ENCODE results near the gene RAB1A. TPM values are rescaled to one million over a fixed set of nuclear protein-coding genes. Genes with fewer than 3 reads are reported as not detected.

Gene RAB1A
- total RNA-seq, 1 experiment from 2014 or later = 119 TPM

DNA sequence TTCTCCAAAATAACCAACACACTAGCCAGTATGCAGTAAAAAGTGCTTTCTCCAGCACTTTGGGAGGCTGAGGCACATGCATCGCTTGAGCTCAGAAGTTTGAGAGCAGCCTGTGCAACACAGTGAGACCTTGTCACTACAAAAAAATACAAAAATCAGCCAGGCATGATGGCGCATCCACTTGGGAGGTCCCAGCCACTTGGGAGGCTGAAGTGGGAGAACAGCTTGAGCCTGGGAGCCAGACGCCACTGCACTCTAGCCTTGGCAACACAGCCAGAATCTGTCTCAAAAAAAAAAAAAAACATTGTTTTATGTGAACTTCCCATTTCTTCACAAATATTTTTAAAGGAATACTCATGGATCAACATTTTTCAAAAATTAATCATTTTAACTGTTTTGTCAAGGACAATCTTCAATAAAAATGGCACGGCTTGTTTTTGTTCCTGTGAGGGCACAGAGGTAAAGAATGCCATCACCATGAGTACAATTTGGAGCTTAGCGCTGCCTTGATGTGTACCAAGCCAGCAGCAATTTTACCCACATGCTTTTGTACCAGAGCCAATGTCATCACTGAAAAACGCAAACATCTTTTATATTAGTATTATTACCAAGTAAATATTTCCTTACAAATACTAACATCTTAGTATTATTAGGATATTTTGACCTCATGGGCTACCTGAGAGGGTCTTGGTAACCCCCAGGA, 26.7 kb downstream of the RAB1A start:
- H3K9me3 ChIP-seq (ENCODE audit: low read depth, low read length, poor library complexity, severe bottlenecking) = no peaks in the 10 kb centered on the region
- intact Hi-C loops (cut with micrococcal nuclease; ENCODE audit: unreplicated experiment) = no loop called here
- no peak for TF ChIP-seq EZH2 (IDR thresholded peaks at IDR 0.05; ENCODE audit: borderline replicate concordance, low read depth, low read length, poor library complexity, severe bottlenecking)
- TF ChIP-seq, protein P1, sequence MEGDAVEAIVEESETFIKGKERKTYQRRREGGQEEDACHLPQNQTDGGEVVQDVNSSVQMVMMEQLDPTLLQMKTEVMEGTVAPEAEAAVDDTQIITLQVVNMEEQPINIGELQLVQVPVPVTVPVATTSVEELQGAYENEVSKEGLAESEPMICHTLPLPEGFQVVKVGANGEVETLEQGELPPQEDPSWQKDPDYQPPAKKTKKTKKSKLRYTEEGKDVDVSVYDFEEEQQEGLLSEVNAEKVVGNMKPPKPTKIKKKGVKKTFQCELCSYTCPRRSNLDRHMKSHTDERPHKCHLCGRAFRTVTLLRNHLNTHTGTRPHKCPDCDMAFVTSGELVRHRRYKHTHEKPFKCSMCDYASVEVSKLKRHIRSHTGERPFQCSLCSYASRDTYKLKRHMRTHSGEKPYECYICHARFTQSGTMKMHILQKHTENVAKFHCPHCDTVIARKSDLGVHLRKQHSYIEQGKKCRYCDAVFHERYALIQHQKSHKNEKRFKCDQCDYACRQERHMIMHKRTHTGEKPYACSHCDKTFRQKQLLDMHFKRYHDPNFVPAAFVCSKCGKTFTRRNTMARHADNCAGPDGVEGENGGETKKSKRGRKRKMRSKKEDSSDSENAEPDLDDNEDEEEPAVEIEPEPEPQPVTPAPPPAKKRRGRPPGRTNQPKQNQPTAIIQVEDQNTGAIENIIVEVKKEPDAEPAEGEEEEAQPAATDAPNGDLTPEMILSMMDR (conservative IDR thresholded peaks at IDR 0.05; ENCODE audit: low read depth, low read length) = no peak
- no peaks in the 10 kb centered on the region for H3K27me3 ChIP-seq (replicated peaks; ENCODE audit: insufficient read depth, low read depth, low read length, poor library complexity)
- H3K4me3 ChIP-seq (ENCODE audit: low read depth, low read length, poor library complexity, severe bottlenecking) = no peak overlapping the region
- BruUV-seq (replicated peaks) = no TSS peak
- POLR2A ChIA-PET (ENCODE audit: low non-redundant PET) = no interaction called here
- DNase-seq (ENCODE audit: low spot score) = no peak
- no peaks in the 10 kb centered on the region for H3K4me1 ChIP-seq (ENCODE audit: insufficient read depth, low read length, poor library complexity, severe bottlenecking)
- H3K36me3 ChIP-seq (ENCODE audit: insufficient read depth, low read length, poor library complexity, severe bottlenecking) = peaks cover 39% of the 10 kb centered on the region
- CTCF ChIA-PET = no interaction called here
- H3K27ac ChIP-seq (ENCODE audit: low read depth, low read length, poor library complexity, severe bottlenecking) = no peak overlapping the region

GRCh38 chr2:65101071-65101470, 28.8 kb downstream of the RAB1A start:
- BruUV-seq (replicated peaks) = no TSS peak
- intact Hi-C loops (cut with micrococcal nuclease; ENCODE audit: unreplicated experiment) = no loop called here
- DNase-seq (ENCODE audit: low spot score) = no peak
- H3K4me1 ChIP-seq (ENCODE audit: insufficient read depth, low read length, poor library complexity, severe bottlenecking) = no peaks in the 10 kb centered on the region
- no peak overlapping the region for H3K27ac ChIP-seq (ENCODE audit: low read depth, low read length, poor library complexity, severe bottlenecking)
- CTCF ChIA-PET = no interaction called here
- H3K27me3 ChIP-seq (replicated peaks; ENCODE audit: insufficient read depth, low read depth, low read length, poor library complexity) = no peaks in the 10 kb centered on the region
- H3K36me3 ChIP-seq (ENCODE audit: insufficient read depth, low read length, poor library complexity, severe bottlenecking) = peaks cover 56% of the 10 kb centered on the region
- no peak for TF ChIP-seq EZH2 (IDR thresholded peaks at IDR 0.05; ENCODE audit: borderline replicate concordance, low read depth, low read length, poor library complexity, severe bottlenecking)
- TF ChIP-seq, protein P1 (conservative IDR thresholded peaks at IDR 0.05; ENCODE audit: low read depth, low read length) = no peak
- H3K4me3 ChIP-seq (ENCODE audit: low read depth, low read length, poor library complexity, severe bottlenecking) = no peak overlapping the region
- no peaks in the 10 kb centered on the region for H3K9me3 ChIP-seq (ENCODE audit: low read depth, low read length, poor library complexity, severe bottlenecking)
- POLR2A ChIA-PET (ENCODE audit: low non-redundant PET) = no interaction called here

- Histone ChIP-seq H3K27ac (ENCODE audit: low read depth, low read length, poor library complexity, severe bottlenecking) (no peak overlapping the region), H3K9me3 (ENCODE audit: low read depth, low read length, poor library complexity, severe bottlenecking) (no peaks in the 10 kb centered on the region), H3K36me3 (ENCODE audit: insufficient read depth, low read length, poor library complexity, severe bottlenecking) (peaks cover 50% of the 10 kb centered on the region), H3K4me3 (ENCODE audit: low read depth, low read length, poor library complexity, severe bottlenecking) (no peak overlapping the region), H3K4me1 (ENCODE audit: insufficient read depth, low read length, poor library complexity, severe bottlenecking) (no peaks in the 10 kb centered on the region), H3K27me3 (replicated peaks; ENCODE audit: insufficient read depth, low read depth, low read length, poor library complexity) (no peaks in the 10 kb centered on the region)
- TF ChIP-seq EZH2 (IDR thresholded peaks at IDR 0.05; ENCODE audit: borderline replicate concordance, low read depth, low read length, poor library complexity, severe bottlenecking) = no peak
- TF ChIP-seq, protein P1 (conservative IDR thresholded peaks at IDR 0.05; ENCODE audit: low read depth, low read length) = no peak
- intact Hi-C loops (cut with micrococcal nuclease; ENCODE audit: unreplicated experiment) = no loop called here
- DNase-seq (ENCODE audit: low spot score) = no peak
- CTCF ChIA-PET = no interaction called here
- POLR2A ChIA-PET (ENCODE audit: low non-redundant PET) = no interaction called here
- no TSS peak for BruUV-seq (replicated peaks)
These were observed 31.2 kb downstream of the RAB1A start for GRCh38 chr2:65098741-65099140.

All from A673 (cell line).